GM19372 (cell line): ENCODE data around the gene SSR2.
"Not testable (repeated sequence)": the region's sequence is repeated elsewhere in the genome, so short reads cannot be mapped to it uniquely, and the experiment has no call there.

Experiments
- ATAC-seq: cut with Tn5 transposase; IDR thresholded peaks from one replicate; pipeline ENCODE4 v1.9.1; 2021; ENCODE audit warnings: mild to moderate bottlenecking, low read depth, moderate library complexity; ENCODE audit not compliant: unreplicated experiment

The SSR2 gene

DNA sequence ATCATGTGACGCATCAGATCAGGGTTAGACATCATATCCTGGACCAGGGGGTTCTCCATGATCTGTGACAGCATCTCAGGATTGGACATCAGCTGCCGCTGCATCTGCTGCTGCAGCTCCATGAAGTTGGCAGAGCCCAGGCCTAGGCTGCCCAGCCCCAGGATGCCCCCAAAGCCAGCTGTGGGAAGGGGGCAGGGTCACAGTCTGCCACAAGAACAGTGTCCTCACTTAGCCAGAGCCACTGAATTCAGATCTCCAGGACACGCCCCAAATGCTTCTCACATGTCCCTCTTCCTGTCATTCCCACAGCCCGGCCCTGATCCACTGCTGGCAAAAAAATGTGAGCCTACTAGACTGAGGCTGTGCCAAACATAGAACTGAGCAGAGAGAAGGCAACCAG is 29.6 kb upstream of the SSR2 start:
- no peak for ATAC-seq

DNA sequence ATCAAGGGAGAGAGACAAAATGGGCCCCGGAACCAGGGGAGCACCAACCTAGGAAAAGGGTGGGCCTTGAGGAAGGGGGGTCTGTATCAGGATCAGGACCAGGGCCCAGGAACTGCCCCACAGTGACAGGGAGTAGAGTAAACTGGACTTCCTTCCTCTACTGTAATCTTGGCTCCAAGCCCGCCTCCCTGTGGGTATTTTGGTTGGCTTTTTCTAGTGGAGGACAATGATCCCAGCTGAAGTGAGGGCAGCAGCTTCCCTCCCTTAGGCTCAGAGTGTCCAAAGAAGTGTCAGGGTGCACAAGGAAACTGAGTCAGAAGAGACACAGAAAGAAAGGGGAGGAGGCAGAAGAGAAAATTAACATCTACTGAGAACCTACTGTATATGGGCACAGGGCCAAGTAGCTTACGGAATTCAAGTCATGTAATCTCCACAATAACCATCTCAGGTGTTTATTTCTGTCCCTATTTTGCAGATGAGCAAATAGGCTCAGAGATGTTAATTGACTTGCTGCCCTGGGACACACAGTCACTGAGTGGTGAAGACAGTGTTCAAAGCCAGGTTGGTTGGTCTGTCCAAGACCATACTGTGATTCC is 28.0 kb upstream of the SSR2 start:
- ATAC-seq = no peak

DNA sequence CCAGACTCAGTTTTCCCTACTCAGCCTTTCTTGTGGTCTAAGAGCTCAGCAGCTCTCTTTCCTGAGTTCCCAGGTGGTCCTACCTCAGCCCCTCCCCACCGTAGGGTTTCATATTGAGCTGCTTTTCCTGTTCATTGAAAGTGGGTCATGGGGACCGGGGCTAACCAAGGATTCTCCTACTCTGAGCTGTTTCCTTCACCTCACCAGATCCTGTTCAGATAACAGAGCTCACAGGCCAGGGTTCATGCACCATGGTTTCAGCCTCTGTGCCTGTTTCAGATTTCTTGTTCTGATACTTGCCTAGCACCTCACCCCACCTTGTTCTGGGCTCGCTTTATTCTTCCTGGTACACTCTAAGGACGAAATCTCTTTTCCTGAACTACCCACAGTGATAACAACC is 24.3 kb upstream of the SSR2 start:
- no peak for ATAC-seq

DNA sequence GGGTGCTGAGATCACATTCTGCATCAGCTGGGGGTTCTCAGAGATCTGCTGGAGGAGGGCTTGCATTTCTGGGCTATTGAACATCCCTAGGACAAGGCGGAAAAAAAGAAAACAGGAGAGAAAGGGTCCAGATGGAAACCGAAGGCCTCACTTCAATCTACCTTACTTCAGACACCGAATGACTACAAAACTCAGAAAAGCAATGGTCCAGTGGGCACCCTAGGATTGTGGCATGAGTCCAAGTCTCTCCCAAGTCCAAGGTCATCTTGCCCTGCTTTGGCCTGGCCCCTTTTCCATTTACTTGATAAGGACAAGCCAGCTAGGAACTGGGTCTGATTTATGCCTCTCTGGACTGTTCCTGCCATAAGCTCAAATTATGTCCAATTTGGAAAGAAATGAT is 22.1 kb upstream of the SSR2 start:
- ATAC-seq = no peak

DNA sequence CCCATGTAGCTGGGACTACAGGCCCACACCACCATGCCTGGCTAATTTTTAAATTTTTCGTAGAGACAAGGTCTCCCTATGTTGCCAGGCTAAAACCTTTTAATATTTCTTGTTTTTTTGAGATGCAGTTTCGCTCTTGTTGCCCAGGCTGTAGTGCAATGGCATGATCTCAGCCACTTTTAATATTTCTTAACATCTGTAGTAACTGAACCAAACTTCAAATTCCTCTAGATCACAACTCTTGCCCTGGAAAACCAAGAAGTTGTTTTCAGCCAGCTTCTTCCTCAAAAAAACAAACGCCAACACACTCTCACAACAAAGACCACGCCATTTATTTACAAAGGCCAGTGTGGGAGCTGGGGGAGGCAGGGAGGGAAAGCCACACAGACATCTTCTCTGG is 14.2 kb upstream of the SSR2 start:
- ATAC-seq = not testable (repeated sequence)

DNA sequence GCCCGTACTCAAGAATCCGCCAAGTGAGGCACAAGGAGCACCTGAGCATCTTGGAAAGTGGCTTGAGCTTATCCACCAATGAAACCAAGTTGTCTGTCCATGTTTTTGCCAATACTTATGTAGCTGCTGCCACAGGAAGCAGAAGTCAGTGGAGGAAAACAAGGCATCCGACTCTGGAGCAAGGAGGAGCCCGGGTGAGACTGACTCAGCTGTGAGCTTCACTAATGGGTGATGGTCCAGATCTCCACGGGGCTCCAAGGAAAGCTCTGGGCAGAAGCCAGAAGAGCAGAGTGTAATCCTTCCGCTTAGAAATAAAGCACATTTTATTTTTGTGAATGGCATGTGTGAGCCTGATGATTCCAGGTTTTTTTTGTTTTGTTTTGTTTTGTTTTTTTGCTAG is 12.3 kb upstream of the SSR2 start:
- ATAC-seq = no peak

DNA sequence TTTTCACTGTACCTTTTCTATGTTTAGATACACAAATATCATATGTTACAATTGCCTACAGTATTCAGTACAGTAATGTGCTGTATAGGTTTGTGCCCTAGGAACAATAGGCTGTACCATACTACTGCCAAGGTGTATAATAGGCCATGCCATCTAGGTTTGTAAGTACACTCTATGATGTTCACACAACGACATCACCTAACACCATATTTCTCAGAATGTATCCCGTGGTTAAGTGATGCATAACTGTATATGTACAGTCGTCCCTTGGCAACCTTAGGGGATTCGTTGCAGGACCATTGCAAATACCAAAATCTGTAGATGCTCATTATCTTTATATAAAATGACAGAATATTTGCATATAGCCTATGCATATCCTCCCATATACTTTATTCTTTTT is 5.8 kb upstream of the SSR2 start:
- no peak for ATAC-seq

DNA sequence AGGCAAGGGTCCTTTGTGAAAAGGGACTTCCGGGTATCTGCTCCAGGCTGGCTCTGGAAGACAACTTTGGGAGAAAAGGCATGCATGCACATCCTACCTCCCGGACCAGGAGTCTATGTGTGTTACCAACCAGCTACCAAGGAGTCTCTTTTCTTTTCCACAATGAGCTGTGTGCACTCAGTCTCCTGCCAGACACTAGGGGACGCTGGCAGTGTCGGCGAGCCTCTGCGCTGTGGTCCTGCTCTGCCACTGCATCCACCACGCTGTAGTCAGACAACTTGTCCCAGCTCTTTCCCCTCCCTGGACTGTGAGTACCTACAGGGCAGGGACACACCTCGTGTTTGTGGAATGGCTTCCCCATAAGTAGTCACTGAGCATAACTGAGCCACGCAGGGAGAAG is 5.1 kb upstream of the SSR2 start:
- no peak for ATAC-seq

DNA sequence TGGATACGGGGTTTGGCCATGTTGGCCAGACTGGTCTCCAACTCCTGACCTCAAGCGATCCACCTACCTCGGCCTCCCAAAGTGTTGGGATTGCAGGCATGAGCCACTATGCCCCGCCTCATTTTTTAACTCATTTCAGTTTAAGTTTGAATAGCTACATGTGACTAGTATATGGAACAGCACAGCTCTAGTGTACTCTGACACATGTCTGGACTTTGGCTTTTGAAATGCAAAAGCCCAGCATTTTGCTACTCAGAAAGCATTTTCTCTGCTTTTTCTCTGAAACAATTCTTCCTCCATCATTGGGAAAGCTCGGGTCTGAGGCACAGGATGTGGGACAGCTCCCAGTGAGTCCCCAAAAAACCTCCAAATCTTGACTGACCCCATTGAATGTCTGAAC is 4.0 kb upstream of the SSR2 start:
- no peak for ATAC-seq

DNA sequence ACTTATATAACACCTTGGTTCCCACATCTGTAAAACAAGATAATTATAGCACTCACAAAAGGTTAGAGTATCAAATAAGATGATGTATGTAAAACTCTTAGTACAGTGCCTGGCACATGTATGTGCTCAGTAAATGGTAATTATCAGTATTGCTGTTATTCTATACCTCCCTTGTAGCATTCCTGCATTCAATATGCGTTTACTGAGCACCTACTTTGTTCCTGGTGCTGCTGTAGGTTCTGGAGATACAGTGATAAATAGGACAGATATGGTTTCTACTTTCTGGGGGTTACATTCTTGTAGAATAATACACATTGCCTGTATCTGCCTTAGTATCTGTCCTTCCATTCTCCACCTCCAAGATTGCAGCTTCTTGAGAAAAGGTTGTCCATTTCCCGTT is 1.2 kb upstream of the SSR2 start:
- ATAC-seq = no peak

DNA sequence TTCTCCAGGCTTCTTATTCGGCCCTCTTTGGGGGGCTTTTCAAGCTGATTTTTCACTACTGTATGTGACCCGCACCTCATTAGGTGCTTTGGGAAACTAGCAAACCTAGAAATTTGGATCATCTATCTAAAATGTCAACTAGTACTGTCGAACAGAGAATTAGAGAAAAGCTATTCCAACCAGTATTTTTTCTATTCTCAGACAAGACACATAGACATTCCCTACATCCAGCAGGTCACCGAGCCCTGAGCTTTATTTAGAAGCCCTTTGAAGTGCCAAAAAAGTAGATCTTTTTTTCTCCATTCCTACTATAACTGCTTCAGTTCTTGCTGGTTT is 310 bp upstream of the SSR2 start:
- no peak for ATAC-seq

DNA sequence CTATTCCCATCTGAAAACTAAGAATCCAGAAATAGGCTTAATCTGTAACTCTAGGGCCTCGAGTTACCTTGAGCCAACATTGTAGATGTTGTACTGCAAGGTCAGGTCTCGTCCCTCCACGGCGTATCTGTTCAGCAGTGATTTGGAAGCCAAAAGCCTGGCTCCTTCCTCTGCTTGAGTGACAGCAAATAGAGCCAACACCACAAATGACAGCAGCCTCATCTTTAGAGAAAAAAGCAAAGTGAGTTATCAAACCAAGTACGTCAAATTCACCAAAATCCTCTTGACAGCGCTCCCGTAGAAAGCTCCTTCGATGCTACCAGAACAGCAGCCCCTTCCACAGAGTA is 832 bp downstream of the SSR2 start:
- ATAC-seq = no peak

DNA sequence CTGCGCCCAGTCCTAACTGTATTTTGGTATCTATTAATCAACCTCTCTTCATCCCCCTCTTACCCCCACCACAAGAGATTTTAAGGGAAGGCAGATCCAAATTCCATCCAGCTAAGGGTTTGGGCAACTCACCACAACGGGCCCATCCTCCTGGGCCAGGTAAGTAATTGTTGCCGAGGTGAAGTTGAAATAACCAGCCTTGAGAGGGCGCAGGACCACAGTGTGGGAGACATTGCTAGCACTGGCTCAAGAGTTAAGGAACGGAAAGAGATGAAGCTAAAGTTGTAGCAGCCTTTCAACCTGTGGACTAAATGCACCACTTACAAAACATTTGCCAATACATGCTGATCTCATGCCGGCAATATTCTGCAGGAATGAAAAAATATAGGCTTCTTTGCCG is 5.9 kb downstream of the SSR2 start:
- no peak for ATAC-seq

DNA sequence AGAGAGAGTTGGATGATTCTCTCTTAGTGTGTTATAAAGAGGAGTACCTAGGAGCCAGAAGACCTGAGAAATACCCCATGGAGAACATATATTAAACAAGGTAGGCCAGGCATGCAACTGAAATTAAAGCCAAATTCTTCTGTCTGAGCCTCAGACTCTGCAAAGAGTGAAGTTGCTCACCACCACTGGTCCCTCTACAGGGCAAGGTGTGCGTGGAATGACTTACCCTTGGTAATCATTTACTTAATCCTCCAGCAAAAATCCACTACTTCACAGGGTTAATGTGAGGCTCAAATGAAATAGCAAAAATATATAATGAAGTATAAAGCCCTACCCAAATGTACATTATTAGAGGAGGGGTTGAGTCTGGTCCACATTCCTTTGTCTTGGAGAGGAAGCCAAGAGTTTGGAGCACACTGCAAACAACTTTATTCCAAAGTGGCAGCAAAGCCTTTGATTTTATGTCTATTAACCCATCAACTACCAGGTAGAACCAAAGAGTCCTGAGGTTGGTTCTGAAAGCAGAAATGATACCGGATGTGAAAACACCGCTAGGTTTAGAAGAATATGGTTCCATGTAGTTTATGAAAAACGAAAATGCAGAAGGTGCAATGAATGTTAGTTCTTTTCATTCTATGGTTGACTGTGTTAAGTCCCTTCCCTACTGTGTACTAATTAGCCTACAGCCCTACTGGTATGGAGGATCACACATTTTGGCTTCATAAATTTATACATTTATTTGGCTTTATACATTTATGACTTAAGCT is 8.5 kb downstream of the SSR2 start:
- ATAC-seq = peak; percentile 59

DNA sequence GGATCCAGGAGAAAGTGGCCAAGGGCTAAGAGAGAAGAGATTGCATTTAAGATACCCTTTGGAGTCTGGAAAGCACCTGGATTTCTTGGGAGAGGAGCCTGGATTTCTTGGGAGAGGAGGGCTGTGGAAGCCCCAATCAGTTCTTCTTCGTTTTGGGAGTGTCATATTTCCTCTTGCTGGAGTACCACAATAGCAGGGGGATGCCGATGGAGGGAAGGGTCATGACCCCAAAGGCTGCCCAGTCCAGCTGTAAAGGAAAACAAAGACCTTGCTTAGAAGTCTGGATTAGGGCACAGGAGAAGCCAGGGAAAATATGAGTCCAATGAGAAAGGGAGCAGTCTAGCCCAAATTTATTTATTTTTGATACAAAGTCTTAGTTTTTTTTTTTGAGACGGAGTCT is 11.3 kb downstream of the SSR2 start:
- ATAC-seq = no peak

DNA sequence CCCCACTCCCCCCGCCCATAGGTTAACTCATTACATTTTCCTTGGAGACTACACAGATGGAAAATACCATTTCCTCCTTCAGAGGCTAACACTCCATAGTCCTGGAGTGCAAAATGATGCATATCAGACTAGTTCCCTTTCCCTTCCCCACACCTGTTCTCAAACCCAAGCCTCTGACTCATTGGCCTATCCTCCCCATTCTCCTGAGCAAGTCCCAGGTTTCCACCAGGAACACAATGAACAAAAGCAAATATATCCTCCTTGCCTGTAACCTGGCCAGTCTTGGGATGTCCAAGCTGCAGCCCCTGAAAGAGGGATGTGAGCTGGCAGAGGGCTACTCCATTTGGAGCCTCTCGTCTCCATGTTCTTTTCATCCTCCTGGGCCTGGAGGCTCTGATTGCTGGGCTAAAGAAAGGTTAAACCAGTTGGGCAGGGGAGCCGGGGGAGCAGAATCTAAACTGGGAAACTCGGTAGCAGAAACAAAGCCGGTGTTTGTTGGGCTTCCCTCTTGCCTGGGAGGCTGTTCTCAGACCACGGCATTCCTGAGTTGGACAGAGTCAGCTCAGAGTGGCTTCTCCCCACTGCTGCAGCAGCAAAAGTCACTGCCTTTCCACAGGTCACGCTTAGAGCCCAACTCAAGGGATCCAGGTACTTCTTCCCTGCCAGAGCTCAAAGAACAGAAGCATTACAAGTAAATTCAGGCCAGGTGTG is 13.9 kb downstream of the SSR2 start:
- no peak for ATAC-seq

DNA sequence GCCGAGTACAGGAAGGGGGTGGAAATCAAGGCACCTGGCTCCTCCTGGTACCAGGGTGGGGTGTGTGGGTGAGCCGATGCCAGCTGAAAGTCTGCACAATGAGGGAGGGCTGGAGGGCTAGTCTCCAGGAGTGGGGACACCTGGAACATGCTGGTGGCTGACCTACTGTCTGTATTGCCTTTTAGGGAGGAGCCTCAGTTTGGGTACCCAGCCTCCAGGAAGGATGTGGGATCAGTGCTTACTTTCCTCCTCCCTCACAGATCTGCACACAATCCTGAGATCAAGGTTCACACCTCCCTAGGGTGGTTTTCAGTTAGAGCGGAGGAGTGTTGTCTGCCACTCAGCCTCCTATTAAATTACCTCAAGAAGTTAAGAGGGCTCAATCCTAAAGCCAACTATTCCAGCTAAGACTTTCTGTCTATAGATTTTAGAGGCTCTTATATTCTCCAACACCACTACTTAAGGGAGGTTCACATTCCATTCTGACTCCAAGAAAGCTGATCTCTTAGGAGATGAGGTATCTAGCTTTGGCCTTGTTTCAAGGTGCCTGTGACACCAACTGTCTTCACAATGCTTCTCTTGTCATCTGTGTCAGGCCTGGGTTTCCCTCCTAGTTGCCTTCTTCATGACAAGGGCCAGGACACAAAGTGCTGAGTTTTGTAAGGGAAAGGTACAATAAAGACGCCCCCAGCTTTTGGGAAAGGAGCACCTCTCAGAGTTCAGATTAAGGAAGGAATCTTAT is 15.7 kb downstream of the SSR2 start:
- ATAC-seq = no peak

DNA sequence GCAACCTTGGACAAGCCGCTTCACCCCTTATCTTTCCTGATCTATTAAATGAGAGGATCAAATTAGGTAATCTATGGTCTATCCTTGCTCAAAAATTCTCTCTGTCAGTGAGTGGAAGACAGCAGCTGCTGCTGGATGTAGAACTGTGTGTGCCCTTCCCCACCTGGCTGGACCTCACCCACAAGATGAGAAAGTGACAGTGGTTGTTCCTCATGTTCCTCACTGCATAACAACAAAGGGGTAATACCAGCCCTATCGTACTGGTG is 16.9 kb downstream of the SSR2 start:
- no peak for ATAC-seq

DNA sequence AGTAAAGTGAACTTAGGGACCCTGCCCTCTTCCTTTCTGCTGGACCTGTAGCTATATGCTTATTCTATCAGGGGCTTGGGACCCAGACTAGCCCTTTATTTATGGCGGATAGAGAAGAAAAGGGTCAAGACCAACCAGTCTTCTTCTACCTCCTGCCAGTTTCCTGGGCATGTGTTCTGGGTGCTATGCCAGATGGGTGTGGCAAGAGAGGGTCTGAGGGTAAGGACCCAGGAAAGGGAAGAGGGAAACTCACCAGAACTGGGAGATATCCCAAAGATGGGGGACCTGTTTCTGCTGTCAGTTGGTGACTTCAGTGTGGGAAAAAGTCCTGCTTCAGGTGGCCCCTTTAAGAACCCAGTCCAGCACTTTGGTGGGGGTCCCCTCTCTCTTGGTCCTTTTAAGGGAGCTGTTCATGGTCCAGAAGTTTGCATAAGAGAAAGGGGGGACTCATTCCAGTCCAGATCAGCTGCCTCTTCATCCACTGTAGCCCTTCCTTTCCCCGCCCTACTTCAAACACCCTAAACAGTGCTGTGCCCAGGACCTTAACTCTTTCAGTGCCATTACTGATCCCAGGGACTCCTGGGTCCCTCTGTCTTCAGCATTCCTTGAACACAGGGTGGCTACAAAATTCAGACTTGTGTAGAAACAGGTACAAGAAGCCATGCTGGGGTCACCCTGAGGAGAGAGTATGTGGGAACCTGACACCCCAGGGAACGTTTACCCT is 18.4 kb downstream of the SSR2 start:
- ATAC-seq = no peak

DNA sequence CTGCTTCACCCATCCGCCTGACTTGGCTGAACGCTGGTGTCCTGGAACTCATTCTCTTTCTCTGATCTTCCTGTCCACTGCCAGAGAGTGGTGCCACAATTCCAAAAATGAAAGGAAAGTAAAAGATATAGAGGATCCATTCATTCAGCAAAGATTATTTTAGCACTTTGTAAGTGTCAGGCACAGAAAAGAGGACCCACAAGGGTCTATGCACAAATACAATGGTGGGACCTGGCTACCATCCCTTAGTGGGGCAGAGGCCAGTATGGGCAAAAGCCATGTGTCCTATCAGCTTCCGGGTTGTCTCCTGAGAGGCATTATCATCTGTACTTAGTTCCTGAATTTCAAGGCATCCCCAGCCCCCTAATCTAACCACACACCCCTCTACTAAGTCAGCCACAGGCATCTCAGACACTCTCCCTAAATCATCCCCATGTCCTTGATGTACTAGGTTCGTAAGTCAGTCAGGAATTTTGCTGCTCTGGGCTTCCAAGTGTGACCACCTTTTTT is 19.0 kb downstream of the SSR2 start:
- ATAC-seq = no peak
